Stimulated activated CD4-positive, alpha-beta T cell treated with anti-CD3 and anti-CD28 coated beads, Interleukin-15, amount 100 ng/mL, for 24 hours (primary cell): Measurements from ENCODE around the gene CBR1.

Experiments
- DNase-seq: peaks from one replicate; pipeline ENCODE4 v3.0.0-alpha.2; 2020

The CBR1 gene

GRCh38 chr21:36120304-36120888 is 50.6 kb downstream of the CBR1 start:
- DNase-seq = no peak
